Astrocyte (in vitro differentiated cells and primary cell): ENCODE results near the gene UQCRQ. TPM values are rescaled to one million over a fixed set of nuclear protein-coding genes. Genes with fewer than 3 reads are reported as not detected.
A peak's percentile ranks its signal among the peaks of the same experiment; 100 is the strongest.

Experiments used
- DNase-seq: peaks from one replicate; pipeline ENCODE4 v3.0.0-alpha.2; 2010; ENCODE audit warnings: low read depth
- FAIRE-seq: peaks from 2 replicates; lab custom pipeline; 2011; peaks lifted over from hg19 to GRCh38; lab: Jason Lieb, UNC
- H2AFZ ChIP-seq: 2 replicates; pipeline ENCODE4 v1.6.0; 2012; ENCODE audit warnings: low read depth, low read length, inconsistent platforms
- H3K27ac ChIP-seq: 2 replicates; pipeline ENCODE4 v1.5.1; 2011; ENCODE audit warnings: low read depth, low read length, inconsistent platforms
- H3K27me3 ChIP-seq: 2 replicates; pipeline ENCODE4 v1.6.0; 2011; ENCODE audit warnings: low read length, inconsistent platforms; ENCODE audit not compliant: insufficient read depth
- H3K36me3 ChIP-seq: 2 replicates; pipeline ENCODE4 v1.5.1; 2011; ENCODE audit warnings: low read length, inconsistent platforms; ENCODE audit not compliant: insufficient read depth
- H3K4me1 ChIP-seq: 2 replicates; pipeline ENCODE4 v1.5.1; 2011; ENCODE audit warnings: low read length, inconsistent platforms; ENCODE audit not compliant: insufficient read depth
- H3K4me2 ChIP-seq: 2 replicates; pipeline ENCODE4 v1.6.0; 2012; ENCODE audit warnings: low read length, inconsistent platforms
- H3K4me3 ChIP-seq: 2 replicates; pipeline ENCODE4 v1.5.1; 2011; ENCODE audit warnings: low read depth, mild to moderate bottlenecking, low read length, inconsistent platforms; ENCODE audit not compliant: insufficient read depth
- H3K79me2 ChIP-seq: 2 replicates; pipeline ENCODE4 v1.6.0; 2012; ENCODE audit warnings: mild to moderate bottlenecking, low read length, inconsistent platforms; ENCODE audit not compliant: insufficient read depth
- H3K9ac ChIP-seq: 2 replicates; pipeline ENCODE4 v1.6.0; 2012; ENCODE audit warnings: mild to moderate bottlenecking, low read length, inconsistent platforms
- H3K9me3 ChIP-seq: 2 replicates; pipeline ENCODE4 v1.5.1; 2012; ENCODE audit warnings: low read depth, mild to moderate bottlenecking, low read length, inconsistent platforms; ENCODE audit not compliant: insufficient read depth
- H4K20me1 ChIP-seq: 2 replicates; pipeline ENCODE4 v1.6.0; 2012; ENCODE audit warnings: low read length, inconsistent platforms; ENCODE audit not compliant: insufficient read depth
- H3K27ac Mint-ChIP-seq: one replicate; pipeline ENCODE4 v1.8.0; 2021; ENCODE audit warnings: mild to moderate bottlenecking, mixed read lengths; ENCODE audit not compliant: unreplicated experiment
- H3K27me3 Mint-ChIP-seq: one replicate; pipeline ENCODE4 v1.8.0; 2021; ENCODE audit warnings: low read depth, mixed read lengths; ENCODE audit not compliant: unreplicated experiment
- H3K36me3 Mint-ChIP-seq: one replicate; pipeline ENCODE4 v1.8.0; 2021; ENCODE audit warnings: low read depth, mixed read lengths; ENCODE audit not compliant: unreplicated experiment
- H3K4me1 Mint-ChIP-seq: one replicate; pipeline ENCODE4 v1.8.0; 2021; ENCODE audit warnings: low read depth, mixed read lengths; ENCODE audit not compliant: unreplicated experiment
- H3K4me3 Mint-ChIP-seq: one replicate; pipeline ENCODE4 v1.8.0; 2021; ENCODE audit warnings: mild to moderate bottlenecking, moderate library complexity, mixed read lengths; ENCODE audit not compliant: unreplicated experiment
- H3K9me3 Mint-ChIP-seq: one replicate; pipeline ENCODE4 v1.8.0; 2021; ENCODE audit warnings: mild to moderate bottlenecking, mixed read lengths; ENCODE audit not compliant: unreplicated experiment
- EZH2 ChIP-seq: IDR thresholded peaks from 2 replicates; pipeline ENCODE4 v1.6.1; 2012; ENCODE audit warnings: mild to moderate bottlenecking, low read length, inconsistent platforms; ENCODE audit not compliant: insufficient read depth
- total RNA-seq: library from RNA; stranded (reverse); gene quantifications from 2 replicates; pipeline ENCODE4 v1.2.1, GENCODE V29; 2021
- TF ChIP-seq, protein P1 (sequence below): IDR thresholded peaks from 2 replicates; pipeline ENCODE4 v1.5.1; 2011; ENCODE audit warnings: low read depth, mild to moderate bottlenecking, inconsistent platforms, low read length, moderate library complexity; ENCODE audit not compliant: insufficient read depth

UQCRQ gene
- total RNA-seq, 1 donor from 2014 or later: 382 TPM

DNA sequence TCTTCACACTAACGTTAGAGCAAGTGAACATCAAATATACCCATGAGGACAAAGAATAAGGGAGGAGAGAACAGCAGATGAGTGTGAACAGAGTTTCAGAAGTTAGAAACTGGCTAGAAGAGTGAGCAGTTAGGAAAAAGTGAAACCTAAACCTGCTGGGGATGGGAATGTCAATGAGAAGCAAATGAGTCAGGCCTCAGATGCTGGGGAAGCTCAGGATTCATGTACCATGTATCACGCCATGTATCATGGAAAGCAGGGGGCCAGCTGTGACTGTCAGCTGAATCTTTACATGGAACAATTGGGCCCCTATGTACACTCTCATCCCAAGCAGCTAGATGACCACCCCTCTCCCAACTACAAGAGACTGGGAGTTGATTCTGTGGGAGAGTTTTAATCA is 16.4 kb upstream of the UQCRQ start:
- no peaks in the 10 kb centered on the region for H3K9me3 Mint-ChIP-seq

DNA sequence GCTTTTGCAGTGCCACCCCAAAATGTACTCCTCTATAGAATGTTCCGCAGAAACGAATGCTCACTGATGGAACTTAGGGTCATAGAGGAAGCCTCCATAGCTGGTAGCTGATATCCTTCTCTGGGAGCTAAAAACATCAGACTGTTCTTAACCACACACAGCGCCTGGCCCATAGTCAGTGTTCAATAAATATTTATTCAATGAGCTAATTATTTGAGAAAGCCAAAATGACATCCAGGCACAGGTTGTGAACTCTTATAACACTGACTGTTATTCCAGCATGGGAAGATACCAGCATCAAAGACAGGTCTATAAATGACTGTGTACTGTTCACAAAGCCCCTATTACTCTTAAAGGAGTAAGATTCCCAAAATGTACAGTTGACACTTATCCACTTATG is 13.1 kb upstream of the UQCRQ start:
- no peak overlapping the region for H3K4me3 ChIP-seq
- no peak overlapping the region for H3K27ac Mint-ChIP-seq
- H3K9ac ChIP-seq: no peak overlapping the region
- H2AFZ ChIP-seq: no peak overlapping the region
- no peaks in the 10 kb centered on the region for H4K20me1 ChIP-seq
- peaks cover 11% of the 10 kb centered on the region for H3K4me1 Mint-ChIP-seq
- H3K79me2 ChIP-seq: no peaks in the 10 kb centered on the region
- FAIRE-seq (no peak), DNase-seq (no peak)
- no peak overlapping the region for H3K27ac ChIP-seq
- no peaks in the 10 kb centered on the region for H3K4me1 ChIP-seq
- no peaks in the 10 kb centered on the region for H3K27me3 ChIP-seq
- no peaks in the 10 kb centered on the region for H3K36me3 Mint-ChIP-seq
- no peaks in the 10 kb centered on the region for H3K9me3 ChIP-seq
- no peak overlapping the region for H3K4me2 ChIP-seq
- no peaks in the 10 kb centered on the region for H3K27me3 Mint-ChIP-seq
- no peak overlapping the region for H3K4me3 Mint-ChIP-seq
- H3K9me3 Mint-ChIP-seq: no peaks in the 10 kb centered on the region
- no peaks in the 10 kb centered on the region for H3K36me3 ChIP-seq
- TF ChIP-seq, protein P1, sequence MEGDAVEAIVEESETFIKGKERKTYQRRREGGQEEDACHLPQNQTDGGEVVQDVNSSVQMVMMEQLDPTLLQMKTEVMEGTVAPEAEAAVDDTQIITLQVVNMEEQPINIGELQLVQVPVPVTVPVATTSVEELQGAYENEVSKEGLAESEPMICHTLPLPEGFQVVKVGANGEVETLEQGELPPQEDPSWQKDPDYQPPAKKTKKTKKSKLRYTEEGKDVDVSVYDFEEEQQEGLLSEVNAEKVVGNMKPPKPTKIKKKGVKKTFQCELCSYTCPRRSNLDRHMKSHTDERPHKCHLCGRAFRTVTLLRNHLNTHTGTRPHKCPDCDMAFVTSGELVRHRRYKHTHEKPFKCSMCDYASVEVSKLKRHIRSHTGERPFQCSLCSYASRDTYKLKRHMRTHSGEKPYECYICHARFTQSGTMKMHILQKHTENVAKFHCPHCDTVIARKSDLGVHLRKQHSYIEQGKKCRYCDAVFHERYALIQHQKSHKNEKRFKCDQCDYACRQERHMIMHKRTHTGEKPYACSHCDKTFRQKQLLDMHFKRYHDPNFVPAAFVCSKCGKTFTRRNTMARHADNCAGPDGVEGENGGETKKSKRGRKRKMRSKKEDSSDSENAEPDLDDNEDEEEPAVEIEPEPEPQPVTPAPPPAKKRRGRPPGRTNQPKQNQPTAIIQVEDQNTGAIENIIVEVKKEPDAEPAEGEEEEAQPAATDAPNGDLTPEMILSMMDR: no peak
- no peak for TF ChIP-seq EZH2

More for the DNA sequence above, 16.4 kb upstream of the UQCRQ start:
- FAIRE-seq (no peak), DNase-seq (peak; percentile 36)
- H3K9ac ChIP-seq: no peak overlapping the region
- no peak overlapping the region for H2AFZ ChIP-seq
- no peaks in the 10 kb centered on the region for H3K9me3 ChIP-seq
- no peaks in the 10 kb centered on the region for H3K79me2 ChIP-seq
- no peaks in the 10 kb centered on the region for H3K36me3 Mint-ChIP-seq
- no peaks in the 10 kb centered on the region for H3K27me3 Mint-ChIP-seq
- peaks cover 11% of the 10 kb centered on the region for H3K4me1 Mint-ChIP-seq
- H3K36me3 ChIP-seq: no peaks in the 10 kb centered on the region
- TF ChIP-seq, protein P1: no peak
- no peak for TF ChIP-seq EZH2
- H3K27me3 ChIP-seq: no peaks in the 10 kb centered on the region
- no peak overlapping the region for H3K4me3 ChIP-seq
- no peak overlapping the region for H3K27ac ChIP-seq
- H3K4me2 ChIP-seq: no peak overlapping the region
- H3K27ac Mint-ChIP-seq: peak overlapping the region; percentile 27
- H3K4me1 ChIP-seq: no peaks in the 10 kb centered on the region
- no peaks in the 10 kb centered on the region for H4K20me1 ChIP-seq
- no peak overlapping the region for H3K4me3 Mint-ChIP-seq

DNA sequence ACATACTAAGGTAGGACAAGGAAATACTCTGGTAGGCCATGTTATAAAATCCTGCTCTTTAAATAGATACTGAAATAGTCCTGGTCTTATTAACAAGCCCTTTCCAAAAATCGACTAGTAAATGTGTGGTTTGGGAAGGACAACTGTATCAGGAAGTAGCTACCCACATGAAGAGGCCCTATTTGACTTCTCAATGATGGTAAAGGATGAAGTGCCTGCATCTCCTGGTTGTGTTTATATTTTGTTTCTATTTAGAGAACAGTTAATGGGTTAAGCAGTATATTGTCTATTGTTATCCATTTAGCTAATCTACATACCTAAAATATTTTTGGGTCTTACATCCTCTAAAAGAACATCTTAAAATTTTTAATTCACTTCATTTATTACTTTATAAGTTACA is 12.7 kb upstream of the UQCRQ start:
- Mint-ChIP-seq H3K27ac (no peak overlapping the region), H3K36me3 (no peaks in the 10 kb centered on the region), H3K9me3 (no peaks in the 10 kb centered on the region), H3K4me3 (no peak overlapping the region), H3K27me3 (no peaks in the 10 kb centered on the region), H3K4me1 (peaks cover 11% of the 10 kb centered on the region)
- FAIRE-seq (no peak), DNase-seq (no peak)
- Histone ChIP-seq H3K36me3 (no peaks in the 10 kb centered on the region), H3K4me2 (no peak overlapping the region), H2AFZ (no peak overlapping the region), H3K27ac (no peak overlapping the region), H3K79me2 (no peaks in the 10 kb centered on the region), H4K20me1 (no peaks in the 10 kb centered on the region), H3K4me3 (no peak overlapping the region), H3K9ac (no peak overlapping the region), H3K27me3 (no peaks in the 10 kb centered on the region), H3K9me3 (no peaks in the 10 kb centered on the region), H3K4me1 (no peaks in the 10 kb centered on the region)
- TF ChIP-seq, protein P1: no peak
- TF ChIP-seq EZH2: no peak
